ENCODE data around the gene GABRD. TPM values are rescaled to one million over a fixed set of nuclear protein-coding genes. Genes with fewer than 3 reads are reported as not detected.
"Not testable (repeated sequence)": the region's sequence is repeated elsewhere in the genome, so short reads cannot be mapped to it uniquely, and the experiment has no call there.

GABRD gene, protein sequence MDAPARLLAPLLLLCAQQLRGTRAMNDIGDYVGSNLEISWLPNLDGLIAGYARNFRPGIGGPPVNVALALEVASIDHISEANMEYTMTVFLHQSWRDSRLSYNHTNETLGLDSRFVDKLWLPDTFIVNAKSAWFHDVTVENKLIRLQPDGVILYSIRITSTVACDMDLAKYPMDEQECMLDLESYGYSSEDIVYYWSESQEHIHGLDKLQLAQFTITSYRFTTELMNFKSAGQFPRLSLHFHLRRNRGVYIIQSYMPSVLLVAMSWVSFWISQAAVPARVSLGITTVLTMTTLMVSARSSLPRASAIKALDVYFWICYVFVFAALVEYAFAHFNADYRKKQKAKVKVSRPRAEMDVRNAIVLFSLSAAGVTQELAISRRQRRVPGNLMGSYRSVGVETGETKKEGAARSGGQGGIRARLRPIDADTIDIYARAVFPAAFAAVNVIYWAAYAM
- polyA plus RNA-seq (ENCODE audit: insufficient read depth in 1 of 5, insufficient read length in 5 of 5, low replicate concordance in 1 of 5) = 10 to 100 TPM in 2 of 5 donors, 1 to 10 TPM in 3; 7.4 to 17.2 (median 8.5) TPM
- long read RNA-seq, donor 1, partial matches to known transcripts = 0 of 5 reads
- long read RNA-seq, donor 1, other reads (novel, unspliced or antisense) = 0 of 5 reads
- long read RNA-seq, donor 2, partial matches to known transcripts = 0 of 1 reads
- long read RNA-seq, donor 2, other reads (novel, unspliced or antisense) = 0 of 1 reads
- long read RNA-seq, donor 3, partial matches to known transcripts = 0 of 3 reads
- long read RNA-seq, donor 3, other reads (novel, unspliced or antisense) = 0 of 3 reads
- long read RNA-seq, donor 4, partial matches to known transcripts = 0 of 2 reads
- long read RNA-seq, donor 4, other reads (novel, unspliced or antisense) = 0 of 2 reads
- long read RNA-seq, donor 5, partial matches to known transcripts = 0 of 5 reads
- long read RNA-seq, donor 5, other reads (novel, unspliced or antisense) = 0 of 5 reads
- long read RNA-seq, donor 6, partial matches to known transcripts = 0 of 3 reads
- long read RNA-seq, donor 6, other reads (novel, unspliced or antisense) = 0 of 3 reads
- long read RNA-seq, donor 7, partial matches to known transcripts = 0 of 3 reads
- long read RNA-seq, donor 7, other reads (novel, unspliced or antisense) = 0 of 3 reads
- long read RNA-seq, donor 8, partial matches to known transcripts = 0 of 1 reads
- long read RNA-seq, donor 8, other reads (novel, unspliced or antisense) = 0 of 1 reads

GRCh38 chr1:2019172-2019543 is at the start of gene GABRD:
Gene GABRD, plus strand, starts transcription at chr1:2019345. Its CDS starts 79 bp downstream, at chr1:2019424.
- no peak for DNase-seq

- no peak for DNase-seq
These were observed 49.6 kb upstream of the GABRD start for GRCh38 chr1:1969505-1969900.

- no peak for DNase-seq
These were observed 49.0 kb upstream of the GABRD start for GRCh38 chr1:1969953-1970716.

- DNase-seq = no peak
These were observed 48.1 kb upstream of the GABRD start for GRCh38 chr1:1971017-1971416.

DNA sequence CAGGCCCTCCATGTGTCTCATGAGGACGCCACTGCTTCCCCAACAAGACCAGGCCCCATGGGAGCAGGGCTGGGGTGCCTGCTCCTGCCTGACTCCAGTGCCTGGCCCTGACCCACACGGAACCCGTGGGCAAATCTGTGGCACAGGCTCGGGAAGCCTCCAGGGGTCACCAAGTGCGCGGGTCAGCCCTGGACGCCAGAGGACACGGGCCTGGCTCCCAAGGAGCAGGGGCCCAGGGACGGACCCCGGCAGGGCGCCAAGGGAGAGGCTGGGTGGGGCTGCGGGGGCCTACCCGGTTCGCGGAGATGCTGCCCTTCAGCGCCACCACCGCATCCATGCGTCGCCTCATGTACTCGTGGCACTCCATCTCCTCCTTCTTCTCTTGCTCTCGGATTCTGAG is 47.5 kb upstream of the GABRD start:
- DNase-seq = no peak

DNA sequence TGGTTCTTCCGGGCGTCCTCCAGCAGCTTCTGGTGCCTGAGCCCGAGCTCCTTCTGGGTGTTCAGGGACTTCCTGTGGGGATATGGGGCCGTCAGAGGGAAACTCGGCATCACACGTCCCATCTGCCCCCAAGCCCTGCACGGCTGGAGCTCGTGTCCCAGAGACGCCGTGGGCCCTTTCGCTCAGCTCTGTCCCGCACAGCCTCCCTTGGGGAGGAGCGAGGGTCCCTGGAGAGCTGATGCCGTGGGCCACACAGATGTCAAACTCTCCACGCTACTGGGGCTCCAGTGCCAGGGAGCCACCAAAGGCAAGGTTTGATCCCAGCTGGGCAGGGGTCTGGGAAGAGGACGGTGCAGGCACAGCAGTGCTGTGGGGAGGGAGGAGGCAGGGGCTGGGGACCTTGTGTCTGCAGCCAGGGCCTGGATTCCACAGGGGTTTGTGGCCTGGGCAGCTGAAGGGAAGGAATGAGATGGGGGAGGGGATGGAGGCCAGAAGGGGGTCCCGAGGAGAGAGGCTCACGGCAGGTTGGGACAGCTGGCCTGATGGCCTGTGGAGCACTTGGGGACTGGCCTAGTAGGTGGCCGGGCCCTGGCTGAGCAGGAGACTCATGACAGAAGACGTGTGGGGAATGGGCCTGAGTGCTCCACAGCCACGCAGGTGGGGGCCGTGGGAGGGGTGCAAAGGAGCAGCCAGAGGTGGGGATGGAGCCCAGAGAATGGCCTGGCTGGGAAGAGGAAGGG is 46.0 kb upstream of the GABRD start:
- no peak for DNase-seq

GRCh38 chr1:1973716-1974642 is 45.2 kb upstream of the GABRD start:
- no peak for DNase-seq

GRCh38 chr1:1974834-1975233 is 44.3 kb upstream of the GABRD start:
- no peak for DNase-seq

DNA sequence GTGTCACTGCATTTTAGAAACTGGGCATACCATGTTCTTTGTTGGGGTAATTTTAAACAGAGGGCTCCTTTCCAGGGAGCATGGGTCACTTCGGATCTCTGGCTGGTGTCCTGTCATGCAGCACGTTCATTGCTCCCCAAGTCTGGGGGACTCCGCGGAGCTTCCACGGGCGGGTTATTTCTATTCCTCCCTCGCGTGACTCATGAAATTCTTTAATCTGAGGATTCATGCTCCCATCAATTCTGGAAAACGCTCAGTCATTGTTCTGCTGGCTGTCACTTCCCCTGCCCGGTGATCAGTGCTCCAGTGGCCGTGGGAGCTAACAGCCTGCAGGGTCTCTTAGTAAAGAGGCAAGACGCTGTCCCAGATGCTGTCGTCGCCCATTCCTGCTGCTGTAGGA is 43.6 kb upstream of the GABRD start:
- no peak for DNase-seq

- DNase-seq = no peak
These were observed 43.1 kb upstream of the GABRD start for GRCh38 chr1:1976031-1976430.

GRCh38 chr1:1978108-1978507 is 41.0 kb upstream of the GABRD start:
- DNase-seq = no peak

GRCh38 chr1:1978690-1979481 is 40.3 kb upstream of the GABRD start:
- DNase-seq = not testable (repeated sequence)

DNA sequence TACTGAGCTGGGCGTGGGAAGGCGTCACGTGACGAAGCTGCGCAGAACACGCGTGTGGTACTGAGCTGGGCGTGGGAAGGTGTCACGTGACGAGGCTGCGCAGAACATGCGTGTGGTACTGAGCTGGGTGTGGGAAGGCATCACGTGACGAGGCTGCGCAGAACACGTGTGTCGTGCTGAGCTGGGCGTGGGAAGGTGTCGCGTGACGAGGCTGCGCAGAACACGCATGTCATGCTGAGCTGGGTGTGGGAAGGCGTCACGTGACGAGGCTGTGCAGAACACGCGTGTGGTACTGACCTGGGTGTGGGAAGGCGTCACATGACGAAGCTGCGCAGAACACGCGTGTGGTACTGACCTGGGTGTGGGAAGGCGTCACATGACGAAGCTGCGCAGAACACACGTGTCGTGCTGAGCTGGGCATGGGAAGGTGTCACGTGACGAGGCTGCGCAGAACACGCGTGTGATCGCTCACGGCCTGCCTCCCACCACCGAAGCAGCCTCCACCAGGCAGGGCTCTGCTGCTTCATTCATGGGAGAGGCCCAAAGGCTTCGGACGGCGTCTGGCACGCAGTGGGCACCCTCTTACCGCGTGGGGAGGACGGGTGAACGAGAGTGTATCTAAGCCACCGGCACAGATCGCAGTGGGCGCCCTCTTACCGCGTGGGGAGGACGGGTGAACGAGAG is 39.5 kb upstream of the GABRD start:
- DNase-seq = no peak

GRCh38 chr1:1980467-1981141 is 38.5 kb upstream of the GABRD start:
- no peak for DNase-seq

- no peak for DNase-seq
These were observed 38.0 kb upstream of the GABRD start for GRCh38 chr1:1981142-1981500.

GRCh38 chr1:1981631-1982327 is 37.4 kb upstream of the GABRD start:
- DNase-seq = not testable (repeated sequence)
